SK-N-MC (cell line): ENCODE results near the gene MSANTD2.

ENCODE experiments used
- EZH2 ChIP-seq: fragments of 200-600 bp; sonication (generic); IDR thresholded peaks from one replicate; pipeline ENCODE4 v1.6.1; 2017; ENCODE audit warnings: antibody characterized with exemption
- POLR2AphosphoS5 ChIP-seq: IDR thresholded peaks from 2 replicates; pipeline ENCODE4 v1.6.1; 2012; ENCODE audit warnings: mild to moderate bottlenecking, low read depth, low read length, borderline replicate concordance

DNA sequence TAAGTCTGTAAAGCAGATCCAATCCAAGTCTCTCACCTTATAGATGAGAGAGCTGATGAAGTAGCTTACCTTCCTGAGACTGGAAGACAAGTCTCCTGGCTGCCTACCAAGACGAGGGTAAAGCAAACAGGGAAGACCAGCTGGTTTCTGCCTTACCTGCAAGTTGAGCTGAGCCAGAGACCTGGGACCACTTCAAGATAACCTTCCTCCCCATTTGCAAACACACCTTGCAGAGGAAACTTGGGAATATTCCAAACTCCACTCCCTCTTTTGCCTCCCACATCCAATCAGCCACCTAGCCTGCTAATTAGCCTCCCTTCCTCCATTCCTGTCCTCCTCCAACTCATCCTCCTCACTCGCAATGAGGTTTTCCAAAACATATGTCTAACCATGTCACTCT lies 41.6 kb upstream of the MSANTD2 start:
- TF ChIP-seq EZH2, result no peak
- no peak for TF ChIP-seq POLR2AphosphoS5
